Nephron (organoid): ENCODE data around the gene ANKRD11.

Experiments used
- H3K27ac Mint-ChIP-seq, 3 experiments: 2 replicates each; pipeline ENCODE4 v1.8.0; 2020; ENCODE audit warnings: mixed read lengths in 3 of 3, mild to moderate bottlenecking in 2 of 3, moderate library complexity in 1 of 3
- H3K27me3 Mint-ChIP-seq: 2 replicates; pipeline ENCODE4 v1.8.0; 2021; ENCODE audit warnings: low read depth, mild to moderate bottlenecking, moderate library complexity, mixed read lengths
- H3K36me3 Mint-ChIP-seq: 2 replicates; pipeline ENCODE4 v1.8.0; 2020; ENCODE audit warnings: low read depth, mixed read lengths
- H3K4me1 Mint-ChIP-seq: 2 replicates; pipeline ENCODE4 v1.8.0; 2020; ENCODE audit warnings: mixed read lengths
- H3K4me3 Mint-ChIP-seq, 3 experiments: 2 replicates each; pipeline ENCODE4 v1.8.0; 2020; ENCODE audit warnings: mild to moderate bottlenecking in 3 of 3, mixed read lengths in 3 of 3, moderate library complexity in 2 of 3
- H3K9me3 Mint-ChIP-seq: 2 replicates; pipeline ENCODE4 v1.8.0; 2020; ENCODE audit warnings: mixed read lengths
- CTCF ChIP-seq, 3 experiments: fragments of 200-600 bp; sonication (generic); IDR thresholded peaks; one replicate each; pipeline ENCODE4 v1.5.0; 2021; ENCODE audit warnings: antibody characterized with exemption in 3 of 3; ENCODE audit not compliant: unreplicated experiment in 3 of 3

The ANKRD11 gene

GRCh38 chr16:89453501-89454321 is 36.6 kb downstream of the ANKRD11 start:
- Mint-ChIP-seq H3K4me1 (peaks cover 32% of the 10 kb centered on the region), H3K27ac (peak overlapping the region; percentile 9 to 60 (median 40)), H3K27me3 (no peaks in the 10 kb centered on the region), H3K9me3 (no peaks in the 10 kb centered on the region), H3K36me3 (peaks cover 23% of the 10 kb centered on the region), H3K4me3 (no peak overlapping the region)
- no peak for TF ChIP-seq CTCF (IDR thresholded peaks at IDR 0.05; ENCODE audit: unreplicated experiment in 3 of 3)

- TF ChIP-seq CTCF (IDR thresholded peaks at IDR 0.05; ENCODE audit: unreplicated experiment in 3 of 3) = no peak
- no peaks in the 10 kb centered on the region for H3K27me3 Mint-ChIP-seq
- peaks cover 20% of the 10 kb centered on the region for H3K36me3 Mint-ChIP-seq
- no peaks in the 10 kb centered on the region for H3K9me3 Mint-ChIP-seq
- no peak overlapping the region for H3K4me3 Mint-ChIP-seq
- peaks cover 32% of the 10 kb centered on the region for H3K4me1 Mint-ChIP-seq
- H3K27ac Mint-ChIP-seq = peak overlapping the region in 1 of 3 experiments; percentile 9
Measured at GRCh38 chr16:89452925-89453324, 37.4 kb downstream of the ANKRD11 start.

GRCh38 chr16:89452241-89452640 is 38.1 kb downstream of the ANKRD11 start:
- no peak for TF ChIP-seq CTCF (IDR thresholded peaks at IDR 0.05; ENCODE audit: unreplicated experiment in 3 of 3)
- Mint-ChIP-seq H3K4me1 (peaks cover 36% of the 10 kb centered on the region), H3K4me3 (no peak overlapping the region), H3K36me3 (peaks cover 15% of the 10 kb centered on the region), H3K27me3 (no peaks in the 10 kb centered on the region), H3K9me3 (no peaks in the 10 kb centered on the region), H3K27ac (no peak overlapping the region)

GRCh38 chr16:89450537-89450936 is 39.8 kb downstream of the ANKRD11 start:
- H3K27me3 Mint-ChIP-seq = no peaks in the 10 kb centered on the region
- H3K27ac Mint-ChIP-seq = no peak overlapping the region
- H3K4me1 Mint-ChIP-seq = peaks cover 47% of the 10 kb centered on the region
- peaks cover 4% of the 10 kb centered on the region for H3K36me3 Mint-ChIP-seq
- TF ChIP-seq CTCF (IDR thresholded peaks at IDR 0.05; ENCODE audit: unreplicated experiment in 3 of 3) = no peak
- H3K9me3 Mint-ChIP-seq = no peaks in the 10 kb centered on the region
- H3K4me3 Mint-ChIP-seq = no peak overlapping the region

- Mint-ChIP-seq H3K9me3 (no peaks in the 10 kb centered on the region), H3K27me3 (no peaks in the 10 kb centered on the region), H3K36me3 (no peaks in the 10 kb centered on the region), H3K27ac (peak overlapping the region in 2 of 3 experiments; percentile 8 to 61), H3K4me3 (no peak overlapping the region), H3K4me1 (peaks cover 53% of the 10 kb centered on the region)
- no peak for TF ChIP-seq CTCF (IDR thresholded peaks at IDR 0.05; ENCODE audit: unreplicated experiment in 3 of 3)
Measured at GRCh38 chr16:89449726-89450335, 40.5 kb downstream of the ANKRD11 start.
